ENCODE data around the gene PLD2.

PLD2 gene

DNA sequence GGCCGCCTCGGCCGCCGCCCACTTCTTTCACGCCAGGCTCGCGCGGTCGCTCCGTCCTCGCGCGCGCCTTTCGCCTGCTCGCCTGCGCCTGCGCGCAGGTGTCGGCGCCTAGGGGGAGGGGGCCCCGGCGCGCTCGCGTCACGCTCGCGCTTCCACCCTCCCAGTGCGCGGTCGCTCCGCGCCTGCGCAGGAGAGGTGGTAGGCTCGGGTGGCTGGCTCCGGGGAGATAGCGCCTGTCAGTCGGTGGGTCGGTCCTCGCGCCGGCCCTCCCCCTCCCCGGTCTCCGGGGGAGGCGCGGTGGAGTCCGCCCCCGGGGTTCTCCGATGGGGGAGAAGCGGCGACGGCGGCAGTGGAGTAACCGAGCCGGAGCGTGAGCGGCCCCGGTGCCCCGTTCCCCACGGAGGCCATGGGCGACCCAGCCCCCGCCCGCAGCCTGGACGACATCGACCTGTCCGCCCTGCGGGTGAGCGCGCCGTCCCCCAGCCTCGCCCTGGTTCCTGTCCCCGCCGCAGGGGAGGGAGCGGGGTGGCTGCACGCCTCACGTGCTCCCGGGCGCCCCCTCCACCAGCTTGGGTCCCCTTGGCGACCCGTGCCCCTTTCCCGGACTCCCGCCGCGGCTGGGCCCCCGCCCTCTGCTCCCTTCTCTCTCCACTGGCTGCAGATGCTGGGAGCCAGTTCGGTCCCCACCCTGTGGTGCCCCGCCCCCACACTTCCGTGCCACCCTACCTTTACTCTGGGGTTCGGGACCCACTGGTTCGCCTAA is 26.4 kb downstream of the PLD2 start, which contains the start of gene MINK1 (continued):
- no peak for TF ChIP-seq ZNF621 (tag by site-specific recombination; IDR thresholded peaks at IDR 0.05)
- TF ChIP-seq YY1 (tag by site-specific recombination; IDR thresholded peaks at IDR 0.05), result peak; percentile 66; the same call in 1 of the 2 replicates
- TF ChIP-seq ZNF677 (tag by site-specific recombination; IDR thresholded peaks at IDR 0.05), result no peak
- peak; percentile 85 for TF ChIP-seq KLF8 (tag by site-specific recombination; IDR thresholded peaks at IDR 0.05)
- no peak for TF ChIP-seq ZNF521 (tag by site-specific recombination; IDR thresholded peaks at IDR 0.05)
- TF ChIP-seq KLF7 (tag by site-specific recombination; IDR thresholded peaks at IDR 0.05; ENCODE audit: borderline replicate concordance), result peak; percentile 47; the same call in 1 of the 2 replicates
- TF ChIP-seq, protein P1, sequence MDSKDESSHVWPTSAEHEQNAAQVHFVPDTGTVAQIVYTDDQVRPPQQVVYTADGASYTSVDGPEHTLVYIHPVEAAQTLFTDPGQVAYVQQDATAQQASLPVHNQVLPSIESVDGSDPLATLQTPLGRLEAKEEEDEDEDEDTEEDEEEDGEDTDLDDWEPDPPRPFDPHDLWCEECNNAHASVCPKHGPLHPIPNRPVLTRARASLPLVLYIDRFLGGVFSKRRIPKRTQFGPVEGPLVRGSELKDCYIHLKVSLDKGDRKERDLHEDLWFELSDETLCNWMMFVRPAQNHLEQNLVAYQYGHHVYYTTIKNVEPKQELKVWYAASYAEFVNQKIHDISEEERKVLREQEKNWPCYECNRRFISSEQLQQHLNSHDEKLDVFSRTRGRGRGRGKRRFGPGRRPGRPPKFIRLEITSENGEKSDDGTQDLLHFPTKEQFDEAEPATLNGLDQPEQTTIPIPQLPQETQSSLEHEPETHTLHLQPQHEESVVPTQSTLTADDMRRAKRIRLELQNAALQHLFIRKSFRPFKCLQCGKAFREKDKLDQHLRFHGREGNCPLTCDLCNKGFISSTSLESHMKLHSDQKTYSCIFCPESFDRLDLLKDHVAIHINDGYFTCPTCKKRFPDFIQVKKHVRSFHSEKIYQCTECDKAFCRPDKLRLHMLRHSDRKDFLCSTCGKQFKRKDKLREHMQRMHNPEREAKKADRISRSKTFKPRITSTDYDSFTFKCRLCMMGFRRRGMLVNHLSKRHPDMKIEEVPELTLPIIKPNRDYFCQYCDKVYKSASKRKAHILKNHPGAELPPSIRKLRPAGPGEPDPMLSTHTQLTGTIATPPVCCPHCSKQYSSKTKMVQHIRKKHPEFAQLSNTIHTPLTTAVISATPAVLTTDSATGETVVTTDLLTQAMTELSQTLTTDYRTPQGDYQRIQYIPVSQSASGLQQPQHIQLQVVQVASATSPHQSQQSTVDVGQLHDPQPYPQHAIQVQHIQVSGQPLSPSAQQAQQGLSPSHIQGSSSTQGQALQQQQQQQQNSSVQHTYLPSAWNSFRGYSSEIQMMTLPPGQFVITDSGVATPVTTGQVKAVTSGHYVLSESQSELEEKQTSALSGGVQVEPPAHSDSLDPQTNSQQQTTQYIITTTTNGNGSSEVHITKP (tag by site-specific recombination; IDR thresholded peaks at IDR 0.05), result peak; percentile 80
- TF ChIP-seq ZNF248 (tag by site-specific recombination; IDR thresholded peaks at IDR 0.05), result no peak
- TF ChIP-seq ZNF112 (tag by site-specific recombination; IDR thresholded peaks at IDR 0.05), result no peak
- no peak for TF ChIP-seq PRDM4 (tag by site-specific recombination; IDR thresholded peaks at IDR 0.05)
- TF ChIP-seq SP7 (tag by site-specific recombination; IDR thresholded peaks at IDR 0.05), result peak; percentile 49; the same call in 1 of the 2 replicates
- TF ChIP-seq FEZF1 (tag by site-specific recombination; IDR thresholded peaks at IDR 0.05), result no peak
- TF ChIP-seq, protein P2, sequence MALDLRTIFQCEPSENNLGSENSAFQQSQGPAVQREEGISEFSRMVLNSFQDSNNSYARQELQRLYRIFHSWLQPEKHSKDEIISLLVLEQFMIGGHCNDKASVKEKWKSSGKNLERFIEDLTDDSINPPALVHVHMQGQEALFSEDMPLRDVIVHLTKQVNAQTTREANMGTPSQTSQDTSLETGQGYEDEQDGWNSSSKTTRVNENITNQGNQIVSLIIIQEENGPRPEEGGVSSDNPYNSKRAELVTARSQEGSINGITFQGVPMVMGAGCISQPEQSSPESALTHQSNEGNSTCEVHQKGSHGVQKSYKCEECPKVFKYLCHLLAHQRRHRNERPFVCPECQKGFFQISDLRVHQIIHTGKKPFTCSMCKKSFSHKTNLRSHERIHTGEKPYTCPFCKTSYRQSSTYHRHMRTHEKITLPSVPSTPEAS (tag by site-specific recombination; IDR thresholded peaks at IDR 0.05), result no peak
- no peak for TF ChIP-seq ZNF560 (tag by site-specific recombination; IDR thresholded peaks at IDR 0.05; ENCODE audit: borderline replicate concordance)
- no peak; the same call in 1 of the 2 replicates for TF ChIP-seq ZNF629 (tag by site-specific recombination; IDR thresholded peaks at IDR 0.05)
- TF ChIP-seq, protein P3, sequence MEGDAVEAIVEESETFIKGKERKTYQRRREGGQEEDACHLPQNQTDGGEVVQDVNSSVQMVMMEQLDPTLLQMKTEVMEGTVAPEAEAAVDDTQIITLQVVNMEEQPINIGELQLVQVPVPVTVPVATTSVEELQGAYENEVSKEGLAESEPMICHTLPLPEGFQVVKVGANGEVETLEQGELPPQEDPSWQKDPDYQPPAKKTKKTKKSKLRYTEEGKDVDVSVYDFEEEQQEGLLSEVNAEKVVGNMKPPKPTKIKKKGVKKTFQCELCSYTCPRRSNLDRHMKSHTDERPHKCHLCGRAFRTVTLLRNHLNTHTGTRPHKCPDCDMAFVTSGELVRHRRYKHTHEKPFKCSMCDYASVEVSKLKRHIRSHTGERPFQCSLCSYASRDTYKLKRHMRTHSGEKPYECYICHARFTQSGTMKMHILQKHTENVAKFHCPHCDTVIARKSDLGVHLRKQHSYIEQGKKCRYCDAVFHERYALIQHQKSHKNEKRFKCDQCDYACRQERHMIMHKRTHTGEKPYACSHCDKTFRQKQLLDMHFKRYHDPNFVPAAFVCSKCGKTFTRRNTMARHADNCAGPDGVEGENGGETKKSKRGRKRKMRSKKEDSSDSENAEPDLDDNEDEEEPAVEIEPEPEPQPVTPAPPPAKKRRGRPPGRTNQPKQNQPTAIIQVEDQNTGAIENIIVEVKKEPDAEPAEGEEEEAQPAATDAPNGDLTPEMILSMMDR (tag by site-specific recombination; IDR thresholded peaks at IDR 0.05), result peak; percentile 59
- TF ChIP-seq ZNF747 (tag by site-specific recombination; IDR thresholded peaks at IDR 0.05), result no peak
- peak; percentile 83 for TF ChIP-seq GLIS1 (tag by site-specific recombination; IDR thresholded peaks at IDR 0.05)
- no peak for TF ChIP-seq SCRT2 (tag by site-specific recombination; IDR thresholded peaks at IDR 0.05)
- TF ChIP-seq ZNF391 (tag by site-specific recombination; IDR thresholded peaks at IDR 0.05; ENCODE audit: borderline replicate concordance, low read depth), result 0 out of 2 replicates have a peak, but pooled peaks have one; percentile 60
- TF ChIP-seq HIC1 (tag by site-specific recombination; IDR thresholded peaks at IDR 0.05), result peak; percentile 85
- TF ChIP-seq, protein P4, sequence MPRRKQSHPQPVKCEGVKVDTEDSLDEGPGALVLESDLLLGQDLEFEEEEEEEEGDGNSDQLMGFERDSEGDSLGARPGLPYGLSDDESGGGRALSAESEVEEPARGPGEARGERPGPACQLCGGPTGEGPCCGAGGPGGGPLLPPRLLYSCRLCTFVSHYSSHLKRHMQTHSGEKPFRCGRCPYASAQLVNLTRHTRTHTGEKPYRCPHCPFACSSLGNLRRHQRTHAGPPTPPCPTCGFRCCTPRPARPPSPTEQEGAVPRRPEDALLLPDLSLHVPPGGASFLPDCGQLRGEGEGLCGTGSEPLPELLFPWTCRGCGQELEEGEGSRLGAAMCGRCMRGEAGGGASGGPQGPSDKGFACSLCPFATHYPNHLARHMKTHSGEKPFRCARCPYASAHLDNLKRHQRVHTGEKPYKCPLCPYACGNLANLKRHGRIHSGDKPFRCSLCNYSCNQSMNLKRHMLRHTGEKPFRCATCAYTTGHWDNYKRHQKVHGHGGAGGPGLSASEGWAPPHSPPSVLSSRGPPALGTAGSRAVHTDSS (tag by site-specific recombination; IDR thresholded peaks at IDR 0.05), result no peak
- TF ChIP-seq ZNF19 (tag by site-specific recombination; IDR thresholded peaks at IDR 0.05; ENCODE audit: low read depth), result no peak
- TF ChIP-seq ZNF26 (tag by site-specific recombination; IDR thresholded peaks at IDR 0.05), result no peak
- no peak for TF ChIP-seq ZNF214 (tag by site-specific recombination; IDR thresholded peaks at IDR 0.05; ENCODE audit: borderline replicate concordance)

Measured in HEK293 (cell line).